B cell (primary cell): ENCODE data around the gene DZANK1.
"Not testable (repeated sequence)": the region's sequence is repeated elsewhere in the genome, so short reads cannot be mapped to it uniquely, and the experiment has no call there.

ENCODE experiments used
- EZH2 ChIP-seq: IDR thresholded peaks from 2 replicates; pipeline ENCODE4 v1.6.1; 2012; ENCODE audit warnings: borderline replicate concordance, low read depth, mild to moderate bottlenecking, moderate library complexity, low read length; ENCODE audit not compliant: insufficient read depth, poor library complexity, severe bottlenecking
- TF ChIP-seq, protein P1 (sequence below): fragments of 200-600 bp; IDR thresholded peaks from one replicate; pipeline ENCODE4 v1.8.0; 2022; ENCODE audit warnings: antibody characterized with exemption, mild to moderate bottlenecking

DNA sequence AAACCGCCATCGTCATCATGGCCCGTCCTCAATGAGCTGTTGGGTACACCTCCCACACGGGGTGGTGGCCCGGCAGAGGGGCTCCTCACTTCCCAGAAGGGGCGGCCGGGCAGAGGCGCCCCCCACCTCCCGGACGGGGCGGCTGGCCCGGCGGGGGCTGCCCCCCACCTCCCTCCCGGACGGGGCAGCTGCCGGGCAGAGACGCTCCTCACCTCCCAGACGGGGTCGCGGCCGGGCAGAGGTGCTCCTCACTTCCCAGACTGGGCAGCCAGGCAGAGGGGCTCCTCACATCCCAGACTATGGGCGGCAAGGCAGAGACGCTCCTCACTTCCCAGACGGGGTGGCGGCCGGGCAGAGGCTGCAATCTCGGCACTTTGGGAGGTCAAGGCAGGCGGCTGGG, 91.3 kb downstream of the DZANK1 start:
- TF ChIP-seq, protein P1, sequence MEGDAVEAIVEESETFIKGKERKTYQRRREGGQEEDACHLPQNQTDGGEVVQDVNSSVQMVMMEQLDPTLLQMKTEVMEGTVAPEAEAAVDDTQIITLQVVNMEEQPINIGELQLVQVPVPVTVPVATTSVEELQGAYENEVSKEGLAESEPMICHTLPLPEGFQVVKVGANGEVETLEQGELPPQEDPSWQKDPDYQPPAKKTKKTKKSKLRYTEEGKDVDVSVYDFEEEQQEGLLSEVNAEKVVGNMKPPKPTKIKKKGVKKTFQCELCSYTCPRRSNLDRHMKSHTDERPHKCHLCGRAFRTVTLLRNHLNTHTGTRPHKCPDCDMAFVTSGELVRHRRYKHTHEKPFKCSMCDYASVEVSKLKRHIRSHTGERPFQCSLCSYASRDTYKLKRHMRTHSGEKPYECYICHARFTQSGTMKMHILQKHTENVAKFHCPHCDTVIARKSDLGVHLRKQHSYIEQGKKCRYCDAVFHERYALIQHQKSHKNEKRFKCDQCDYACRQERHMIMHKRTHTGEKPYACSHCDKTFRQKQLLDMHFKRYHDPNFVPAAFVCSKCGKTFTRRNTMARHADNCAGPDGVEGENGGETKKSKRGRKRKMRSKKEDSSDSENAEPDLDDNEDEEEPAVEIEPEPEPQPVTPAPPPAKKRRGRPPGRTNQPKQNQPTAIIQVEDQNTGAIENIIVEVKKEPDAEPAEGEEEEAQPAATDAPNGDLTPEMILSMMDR, result not testable (repeated sequence)
- TF ChIP-seq EZH2, result not testable (repeated sequence)
